ENCODE measurements around the gene OSTM1.

Gene OSTM1

DNA sequence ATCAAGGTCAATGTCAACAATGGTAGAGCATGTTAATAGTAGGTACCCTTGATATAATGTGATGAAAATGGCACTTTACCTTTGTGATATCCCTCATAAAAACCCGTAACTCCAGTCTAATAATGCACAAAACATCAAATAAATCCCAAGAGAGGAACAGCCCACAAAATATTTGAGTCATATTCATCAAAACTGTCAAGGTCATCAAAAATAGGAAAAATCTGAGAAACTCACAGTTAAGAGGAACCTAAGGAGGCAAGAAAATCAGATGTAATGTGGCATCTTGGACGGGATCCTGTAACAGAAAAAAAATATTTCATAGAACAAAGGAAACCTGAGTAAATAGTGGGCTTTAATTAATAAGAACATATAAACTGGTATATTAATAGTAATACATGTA is 25.5 kb upstream of the OSTM1 start:
- DNase-seq = no peak

- DNase-seq = peak; percentile 9
These were observed 23.3 kb upstream of the OSTM1 start for GRCh38 chr6:108097882-108098281.

GRCh38 chr6:108093781-108094300 is 19.3 kb upstream of the OSTM1 start:
- DNase-seq = no peak

GRCh38 chr6:108091288-108091687 is 16.7 kb upstream of the OSTM1 start:
- no peak for DNase-seq

- no peak for DNase-seq
These were observed 8.8 kb upstream of the OSTM1 start for GRCh38 chr6:108083349-108083748.

DNA sequence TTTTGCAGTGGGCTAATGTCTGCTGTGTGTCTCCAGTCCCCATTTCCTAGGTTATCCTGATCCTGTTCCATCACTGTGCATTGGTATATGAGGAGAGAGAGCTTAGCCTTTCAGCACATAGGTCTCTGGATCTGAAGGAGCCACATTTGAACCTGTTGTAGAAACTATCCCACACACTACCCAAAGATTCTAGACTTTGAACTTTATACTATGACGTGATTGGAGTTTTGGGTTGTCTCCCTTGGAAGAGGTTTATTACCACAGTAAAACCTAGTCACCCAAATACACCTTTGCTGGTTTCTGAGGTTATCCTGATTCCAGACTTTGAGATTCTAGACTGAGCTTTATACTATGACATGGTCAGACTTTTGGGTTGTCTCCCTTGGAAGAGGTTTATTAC is 8.0 kb upstream of the OSTM1 start:
- DNase-seq = no peak

DNA sequence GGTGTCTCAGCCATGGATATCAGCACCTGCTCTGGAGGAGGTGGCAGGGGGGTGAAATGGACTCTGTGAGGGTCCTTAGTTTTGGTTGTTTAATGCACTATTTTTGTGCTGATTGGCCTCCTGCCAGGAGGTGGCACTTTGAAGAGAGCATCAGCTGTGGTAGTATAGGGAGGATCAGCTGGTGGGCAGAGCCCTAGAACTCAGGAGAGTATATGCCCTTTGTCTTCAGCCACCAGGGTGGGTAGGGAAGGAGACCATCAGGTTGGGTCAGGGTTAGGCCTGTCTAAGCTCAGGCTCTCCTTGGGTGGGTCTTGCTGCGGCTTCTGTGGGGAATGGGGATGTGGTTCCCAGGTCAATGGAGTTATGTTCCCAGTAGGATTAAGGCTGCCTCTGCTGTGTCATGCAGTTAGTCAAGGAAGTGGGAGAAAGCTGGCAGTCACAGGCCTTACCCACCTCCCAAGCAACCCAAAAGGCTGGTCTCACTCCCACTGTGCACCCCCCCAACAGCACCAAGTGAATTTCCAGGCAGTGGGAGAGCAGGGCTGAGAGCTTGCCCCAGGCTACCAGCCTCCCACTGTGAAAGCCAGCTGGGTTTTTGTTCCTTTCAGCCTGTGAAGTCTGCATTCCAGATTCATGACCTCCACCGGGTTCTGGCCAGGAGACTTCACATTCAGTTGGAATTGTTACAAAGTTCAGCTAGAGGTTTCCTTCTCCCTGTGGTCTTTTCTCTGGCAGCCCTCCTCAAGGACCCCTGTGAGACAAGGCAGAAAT is 5.7 kb upstream of the OSTM1 start:
- no peak for DNase-seq

GRCh38 chr6:108078191-108078590 is 3.6 kb upstream of the OSTM1 start:
- DNase-seq = no peak

DNA sequence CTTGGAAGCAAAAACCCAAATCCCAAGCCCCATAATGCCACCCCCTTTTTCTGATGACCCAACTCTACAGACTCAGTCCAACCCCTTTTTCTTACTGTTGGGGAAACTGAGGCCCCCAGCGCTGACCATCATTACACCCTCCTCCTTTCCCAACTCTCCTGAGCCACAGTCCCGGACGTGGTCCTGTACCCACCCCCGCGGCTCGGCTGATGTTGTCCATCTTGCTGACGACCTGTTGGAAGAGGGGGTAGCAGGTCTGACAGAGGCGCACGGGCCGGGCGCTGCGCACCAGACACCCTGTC is 533 bp downstream of the OSTM1 start:
- DNase-seq = no peak

- DNase-seq = no peak
These were observed 2.7 kb downstream of the OSTM1 start for GRCh38 chr6:108071736-108072276.

- DNase-seq = no peak
These were observed 5.9 kb downstream of the OSTM1 start for GRCh38 chr6:108068618-108069017.

- no peak for DNase-seq
These were observed 6.4 kb downstream of the OSTM1 start for GRCh38 chr6:108068182-108068581.

- peak; percentile 88 for DNase-seq
These were observed 21.8 kb downstream of the OSTM1 start for GRCh38 chr6:108052706-108053105.

GRCh38 chr6:108051481-108051880 is 23.1 kb downstream of the OSTM1 start:
- peak; percentile 75 for DNase-seq

DNA sequence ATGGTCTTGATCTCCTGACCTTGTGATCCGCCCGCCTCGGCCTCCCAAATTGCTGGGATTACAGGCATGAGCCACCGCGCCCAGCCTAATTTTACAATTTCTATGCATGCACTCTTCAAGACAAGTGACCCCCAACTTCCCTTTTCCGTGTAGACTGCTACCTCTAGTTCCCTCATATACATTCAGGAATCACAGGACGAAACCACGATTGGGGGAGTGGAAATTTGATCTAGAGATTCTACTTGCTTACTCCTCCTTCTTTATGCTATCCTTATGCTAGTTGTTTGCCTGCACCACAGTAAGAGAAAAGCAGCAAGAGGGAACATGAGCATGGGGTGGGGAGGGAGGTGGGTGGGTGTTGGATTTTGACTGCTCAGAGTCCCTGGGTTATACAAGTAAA is 34.9 kb downstream of the OSTM1 start:
- DNase-seq = no peak

DNA sequence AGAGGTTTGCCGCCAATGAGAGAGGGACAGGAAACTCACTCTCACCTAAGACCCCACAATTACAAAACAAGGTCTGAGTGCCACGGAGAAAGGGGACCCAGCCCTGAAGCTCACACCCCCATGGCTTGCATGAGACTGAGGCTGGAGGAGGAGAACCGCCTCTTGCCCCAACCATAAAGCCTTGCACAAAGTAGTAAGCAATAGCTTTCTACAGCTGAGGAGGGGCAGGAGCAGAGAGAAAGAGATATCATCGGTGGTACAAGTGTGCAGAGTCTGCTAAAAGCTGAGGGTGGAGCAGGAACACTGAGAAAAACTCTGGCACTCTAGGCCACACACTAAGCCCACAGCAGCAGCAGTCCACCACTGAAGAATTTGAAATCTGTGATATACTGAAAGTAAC is 37.7 kb downstream of the OSTM1 start:
- DNase-seq = no peak

GRCh38 chr6:108031968-108032367 is 42.6 kb downstream of the OSTM1 start:
- no peak for DNase-seq

- no peak for DNase-seq
These were observed 44.3 kb downstream of the OSTM1 start for GRCh38 chr6:108030211-108030610.

- no peak for DNase-seq
These were observed 45.2 kb downstream of the OSTM1 start for GRCh38 chr6:108029226-108029921.

DNA sequence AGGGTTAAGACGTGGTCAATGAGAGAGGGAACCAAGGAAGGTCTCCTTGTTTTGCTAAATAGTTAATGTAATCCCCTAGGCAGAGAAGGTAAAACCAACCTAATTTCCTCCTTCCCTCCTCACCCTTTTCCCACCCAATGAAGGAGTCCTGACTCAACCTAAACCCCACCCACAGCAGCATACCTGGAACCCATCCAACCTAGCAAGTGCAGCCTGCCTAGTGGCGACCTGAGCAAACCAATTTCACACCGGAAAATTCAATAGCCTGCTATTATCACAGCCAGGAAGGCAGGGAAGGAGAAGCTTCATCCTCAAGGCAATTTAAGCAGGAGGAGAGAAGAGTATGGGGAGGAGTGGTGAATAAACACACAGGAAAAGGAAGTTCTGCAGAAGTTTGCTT is 46.9 kb downstream of the OSTM1 start:
- peak; percentile 22 for DNase-seq

DNA sequence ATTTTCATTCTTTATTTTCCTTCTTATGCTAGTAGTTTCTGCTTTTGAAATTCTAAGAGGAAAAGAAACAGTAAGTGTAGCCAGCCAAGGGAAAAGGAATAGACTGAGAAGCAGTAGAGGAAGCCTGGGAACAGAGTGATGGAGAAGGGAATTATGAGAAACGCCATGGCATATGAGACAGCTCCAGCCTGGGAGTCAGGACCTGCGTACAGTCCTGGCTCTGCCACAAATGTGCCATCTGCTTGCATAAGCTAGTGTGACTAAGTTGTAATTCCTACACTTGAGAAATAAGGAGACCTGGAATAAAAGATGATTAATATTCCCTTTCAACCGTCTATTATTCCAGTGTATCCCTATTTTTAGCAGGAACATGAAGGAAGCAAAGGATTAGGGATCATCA is 47.5 kb downstream of the OSTM1 start:
- DNase-seq = no peak

DNA sequence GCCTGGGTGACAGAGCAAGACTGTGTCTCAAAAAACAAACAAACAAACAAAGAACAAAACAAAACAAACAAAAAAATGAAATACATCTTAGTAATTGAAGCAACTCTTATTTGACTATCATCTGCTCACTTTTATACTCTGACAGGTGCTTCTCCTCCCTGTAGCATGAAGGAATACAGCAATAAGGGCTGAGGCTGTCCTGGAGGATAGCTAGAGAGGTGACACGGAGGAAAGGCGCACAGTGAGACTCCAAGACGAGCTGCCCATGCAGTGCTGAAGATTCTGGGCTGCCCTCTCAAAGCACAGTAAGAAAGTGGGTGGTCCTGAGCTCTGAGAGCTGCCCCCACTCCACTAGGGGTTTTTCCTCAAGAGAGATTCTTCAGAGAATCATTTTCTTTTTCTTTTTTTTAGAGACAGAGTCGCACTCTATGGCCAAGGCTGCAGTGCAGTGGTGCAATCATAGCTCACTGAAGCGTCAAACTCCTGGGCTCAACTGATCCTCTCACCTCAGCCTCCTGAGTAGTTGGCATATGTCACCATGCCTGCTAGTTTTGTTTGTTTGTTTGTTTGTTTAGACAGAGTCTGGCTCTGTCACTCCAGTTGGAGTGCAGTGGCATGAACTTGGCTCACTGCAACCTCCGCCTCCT is 50.0 kb downstream of the OSTM1 start:
- DNase-seq = no peak

DNA sequence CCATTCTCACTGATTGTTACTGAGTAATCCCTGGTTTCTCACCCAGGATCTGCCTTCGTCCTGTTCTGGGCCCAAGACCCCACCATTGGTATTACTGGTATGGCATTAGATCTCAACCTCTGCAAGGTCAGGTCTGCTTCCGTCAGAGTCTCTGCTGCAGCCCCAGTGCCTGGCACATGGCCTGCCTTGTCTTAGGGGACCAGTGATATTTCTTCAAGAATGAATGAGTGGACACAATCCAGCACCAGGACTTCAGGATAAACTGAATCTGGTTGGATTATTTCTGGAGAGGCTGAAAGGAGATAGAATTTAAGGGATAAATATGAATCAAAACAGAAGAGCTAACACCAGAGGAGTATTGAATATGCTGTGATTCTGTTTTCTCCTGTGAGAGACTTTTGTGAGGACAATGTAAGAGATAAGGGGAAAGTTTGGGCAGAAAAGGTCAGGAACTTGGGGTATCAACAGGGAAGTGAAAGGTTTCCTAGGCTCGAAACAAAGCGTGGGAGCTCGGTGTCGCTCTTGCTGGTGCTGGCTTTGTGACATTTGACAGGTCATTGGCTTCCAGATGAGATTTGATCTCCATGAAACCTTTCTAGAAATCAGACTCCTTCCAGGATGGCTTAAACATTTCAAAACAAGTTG is 53.9 kb downstream of the OSTM1 start:
- DNase-seq = no peak
